ENCODE data around the gene GRAP2.
"Not testable (repeated sequence)": the region's sequence is repeated elsewhere in the genome, so short reads cannot be mapped to it uniquely, and the experiment has no call there.

Gene GRAP2

GRCh38 chr22:39970742-39971141 is 69.9 kb downstream of the GRAP2 start:
- DNase-seq = no peak

GRCh38 chr22:39972641-39973040 is 71.8 kb downstream of the GRAP2 start:
- DNase-seq = no peak

- DNase-seq = no peak
Observed at GRCh38 chr22:39973656-39974055, 72.8 kb downstream of the GRAP2 start.

- no peak for DNase-seq
Observed at GRCh38 chr22:39974065-39974464, 73.2 kb downstream of the GRAP2 start.

GRCh38 chr22:39979048-39979447 is 78.2 kb downstream of the GRAP2 start:
- no peak for DNase-seq

GRCh38 chr22:39979458-39979857 is 78.6 kb downstream of the GRAP2 start:
- DNase-seq = no peak

- DNase-seq = no peak
Observed at GRCh38 chr22:39980596-39980995, 79.7 kb downstream of the GRAP2 start.

- no peak for DNase-seq
Observed at GRCh38 chr22:39983346-39983745, 82.5 kb downstream of the GRAP2 start.

GRCh38 chr22:39984006-39984405 is 83.1 kb downstream of the GRAP2 start:
- no peak for DNase-seq

- no peak for DNase-seq
Observed at GRCh38 chr22:39984746-39985145, 83.9 kb downstream of the GRAP2 start.

- DNase-seq = no peak
Observed at GRCh38 chr22:39985383-39986035, 84.6 kb downstream of the GRAP2 start.

- no peak for DNase-seq
Observed at GRCh38 chr22:39988386-39989114, 87.7 kb downstream of the GRAP2 start.

GRCh38 chr22:39989633-39990032 is 88.7 kb downstream of the GRAP2 start:
- DNase-seq = no peak

- no peak for DNase-seq
Observed at GRCh38 chr22:39990686-39991085, 89.8 kb downstream of the GRAP2 start.

GRCh38 chr22:39991159-39991860 is 90.4 kb downstream of the GRAP2 start:
- no peak for DNase-seq

- DNase-seq = no peak
Observed at GRCh38 chr22:39992088-39992826, 91.4 kb downstream of the GRAP2 start.

- not testable (repeated sequence) for DNase-seq
Observed at GRCh38 chr22:39992894-39993293, 92.0 kb downstream of the GRAP2 start.

- no peak for DNase-seq
Observed at GRCh38 chr22:39994041-39994565, 93.2 kb downstream of the GRAP2 start.

GRCh38 chr22:39994566-39995392 is 93.9 kb downstream of the GRAP2 start, which contains the start of gene FAM83F:
TSS of gene FAM83F (plus strand) at chr22:39994954. CDS start at chr22:39995043, 89 bp downstream.
- DNase-seq = peak; percentile 11

GRCh38 chr22:39995393-39996252 is 94.7 kb downstream of the GRAP2 start:
- no peak for DNase-seq

GRCh38 chr22:39996732-39997131 is 95.8 kb downstream of the GRAP2 start:
- no peak for DNase-seq
